ENCODE data around the gene NCKAP5.
"Not testable (repeated sequence)": the region's sequence is repeated elsewhere in the genome, so short reads cannot be mapped to it uniquely, and the experiment has no call there.

Gene NCKAP5

DNA sequence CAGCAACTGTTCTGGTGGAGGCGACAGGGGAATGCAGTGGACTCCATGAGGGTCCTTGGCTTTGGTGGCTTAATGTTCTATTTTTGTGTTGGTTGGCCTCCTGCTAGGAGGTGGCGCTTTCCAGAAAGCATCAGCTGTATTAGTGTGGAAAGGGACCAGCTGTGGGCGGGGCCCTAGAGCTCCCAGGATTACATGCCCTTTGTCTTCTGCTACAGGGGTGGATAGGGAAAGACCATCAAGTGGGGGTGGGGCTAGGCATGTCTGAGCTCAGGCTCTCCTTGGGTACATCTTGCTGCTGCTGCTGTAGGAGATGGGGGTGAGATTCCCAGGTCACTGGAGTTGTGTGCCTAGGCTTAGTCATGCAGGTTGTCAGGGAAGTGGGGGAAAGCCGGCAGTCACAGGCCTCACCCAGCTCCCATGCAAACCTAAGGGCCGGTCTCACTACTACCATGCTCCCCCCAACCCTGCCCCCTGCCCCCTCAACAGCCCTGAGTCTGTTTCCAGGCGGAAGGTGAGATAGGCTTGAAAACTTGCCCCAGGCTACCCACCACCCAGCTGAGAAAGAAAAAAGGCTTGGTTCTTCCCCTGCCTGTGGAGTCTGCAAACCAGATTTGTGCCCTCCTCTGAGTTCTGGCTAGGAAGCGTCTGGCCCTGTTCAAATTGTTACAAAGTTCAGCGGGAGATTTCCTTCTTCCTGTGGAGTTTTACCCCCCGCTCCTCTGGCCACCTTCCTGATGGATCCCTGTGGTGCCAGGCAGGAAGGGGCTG, 756.9 kb downstream of the NCKAP5 start:
- DNase-seq (ENCODE audit: low read depth in 1 of 2, low spot score in 1 of 2): no peak
- TF ChIP-seq SPI1 (IDR thresholded peaks at IDR 0.05; ENCODE audit: borderline replicate concordance, low read depth) (no peak), POLR2AphosphoS5 (IDR thresholded peaks at IDR 0.05; ENCODE audit: low read depth) (no peak)
- Histone ChIP-seq H3K27me3 (ENCODE audit: insufficient read depth, poor library complexity, severe bottlenecking) (no peaks in the 10 kb centered on the region), H3K27ac (replicated peaks) (no peak overlapping the region), H3K4me3 (replicated peaks; ENCODE audit: insufficient read depth, low read length) (no peak overlapping the region)

DNA sequence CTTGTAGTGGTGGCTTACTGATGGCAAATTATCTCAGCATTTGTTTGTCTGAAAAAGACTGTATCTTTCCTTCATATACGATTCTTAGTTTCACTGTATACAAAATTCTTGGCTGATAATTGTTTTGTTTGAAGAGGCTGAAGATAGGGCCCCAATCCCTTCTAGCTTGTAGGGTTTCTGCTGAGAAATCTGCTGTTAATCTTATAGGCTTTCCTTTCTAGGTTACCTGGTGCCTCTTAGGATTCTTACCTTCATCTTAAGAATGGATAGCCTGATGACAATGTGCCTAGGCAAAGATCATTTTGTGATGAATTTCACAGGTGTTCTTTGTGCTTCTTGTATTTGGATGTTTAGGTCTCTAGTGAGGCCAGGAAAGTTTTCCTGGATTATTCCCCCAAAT, 758.3 kb downstream of the NCKAP5 start:
- H3K27ac ChIP-seq (replicated peaks); DNase-seq (ENCODE audit: low read depth in 1 of 2, low spot score in 1 of 2); H3K4me3 ChIP-seq (replicated peaks; ENCODE audit: insufficient read depth, low read length); H3K27me3 ChIP-seq (ENCODE audit: insufficient read depth, poor library complexity, severe bottlenecking): not testable (repeated sequence)

DNA sequence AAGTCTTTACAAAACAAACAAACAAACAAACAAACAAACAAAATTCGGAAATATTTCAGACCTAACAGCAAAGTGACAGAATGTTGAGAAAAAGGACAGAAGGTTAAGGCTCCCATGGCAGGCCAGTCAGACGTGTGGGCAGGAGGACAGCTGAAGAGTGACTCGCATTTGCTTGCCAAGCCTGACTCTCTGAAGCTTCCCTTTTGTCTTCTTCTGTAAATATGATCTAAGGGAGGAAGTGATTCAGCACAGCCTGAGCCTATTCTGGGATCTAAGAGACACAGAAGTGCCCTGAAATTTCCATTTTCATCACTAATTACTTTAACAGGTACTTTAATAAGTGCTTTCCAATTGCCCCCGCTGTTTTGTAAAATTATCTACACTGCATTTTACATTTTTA, 764.2 kb downstream of the NCKAP5 start:
- no peak overlapping the region for H3K27ac ChIP-seq (replicated peaks)
- peak in 1 of 2 experiments; percentile 1 for DNase-seq (ENCODE audit: low read depth in 1 of 2, low spot score in 1 of 2)

DNA sequence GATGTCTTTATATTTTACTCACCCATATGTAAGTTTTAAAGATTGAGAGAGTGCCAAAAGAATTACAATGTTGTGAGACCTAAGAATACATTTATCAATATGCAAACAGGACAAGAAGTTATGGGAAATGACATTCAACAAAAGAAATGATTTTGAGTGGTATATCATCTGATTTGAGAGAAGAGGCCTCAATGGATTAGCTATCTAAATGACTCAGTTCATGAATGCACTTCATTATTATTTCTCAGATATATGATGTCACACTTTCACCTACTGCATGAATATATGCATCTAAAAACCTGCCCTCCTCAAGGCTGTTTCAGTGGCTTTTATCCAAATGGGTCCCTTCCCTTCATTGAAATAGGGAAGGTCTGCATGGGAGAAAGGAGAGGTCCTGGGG, 769.9 kb downstream of the NCKAP5 start:
- no peak overlapping the region for H3K4me3 ChIP-seq (replicated peaks; ENCODE audit: insufficient read depth, low read length)
- H3K27ac ChIP-seq (replicated peaks): no peak overlapping the region
- no peak for DNase-seq (ENCODE audit: low read depth in 1 of 2, low spot score in 1 of 2)
- TF ChIP-seq, protein P1, sequence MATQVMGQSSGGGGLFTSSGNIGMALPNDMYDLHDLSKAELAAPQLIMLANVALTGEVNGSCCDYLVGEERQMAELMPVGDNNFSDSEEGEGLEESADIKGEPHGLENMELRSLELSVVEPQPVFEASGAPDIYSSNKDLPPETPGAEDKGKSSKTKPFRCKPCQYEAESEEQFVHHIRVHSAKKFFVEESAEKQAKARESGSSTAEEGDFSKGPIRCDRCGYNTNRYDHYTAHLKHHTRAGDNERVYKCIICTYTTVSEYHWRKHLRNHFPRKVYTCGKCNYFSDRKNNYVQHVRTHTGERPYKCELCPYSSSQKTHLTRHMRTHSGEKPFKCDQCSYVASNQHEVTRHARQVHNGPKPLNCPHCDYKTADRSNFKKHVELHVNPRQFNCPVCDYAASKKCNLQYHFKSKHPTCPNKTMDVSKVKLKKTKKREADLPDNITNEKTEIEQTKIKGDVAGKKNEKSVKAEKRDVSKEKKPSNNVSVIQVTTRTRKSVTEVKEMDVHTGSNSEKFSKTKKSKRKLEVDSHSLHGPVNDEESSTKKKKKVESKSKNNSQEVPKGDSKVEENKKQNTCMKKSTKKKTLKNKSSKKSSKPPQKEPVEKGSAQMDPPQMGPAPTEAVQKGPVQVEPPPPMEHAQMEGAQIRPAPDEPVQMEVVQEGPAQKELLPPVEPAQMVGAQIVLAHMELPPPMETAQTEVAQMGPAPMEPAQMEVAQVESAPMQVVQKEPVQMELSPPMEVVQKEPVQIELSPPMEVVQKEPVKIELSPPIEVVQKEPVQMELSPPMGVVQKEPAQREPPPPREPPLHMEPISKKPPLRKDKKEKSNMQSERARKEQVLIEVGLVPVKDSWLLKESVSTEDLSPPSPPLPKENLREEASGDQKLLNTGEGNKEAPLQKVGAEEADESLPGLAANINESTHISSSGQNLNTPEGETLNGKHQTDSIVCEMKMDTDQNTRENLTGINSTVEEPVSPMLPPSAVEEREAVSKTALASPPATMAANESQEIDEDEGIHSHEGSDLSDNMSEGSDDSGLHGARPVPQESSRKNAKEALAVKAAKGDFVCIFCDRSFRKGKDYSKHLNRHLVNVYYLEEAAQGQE (IDR thresholded peaks at IDR 0.05; ENCODE audit: insufficient replicate concordance, low read depth): no peak
- TF ChIP-seq, protein P2, sequence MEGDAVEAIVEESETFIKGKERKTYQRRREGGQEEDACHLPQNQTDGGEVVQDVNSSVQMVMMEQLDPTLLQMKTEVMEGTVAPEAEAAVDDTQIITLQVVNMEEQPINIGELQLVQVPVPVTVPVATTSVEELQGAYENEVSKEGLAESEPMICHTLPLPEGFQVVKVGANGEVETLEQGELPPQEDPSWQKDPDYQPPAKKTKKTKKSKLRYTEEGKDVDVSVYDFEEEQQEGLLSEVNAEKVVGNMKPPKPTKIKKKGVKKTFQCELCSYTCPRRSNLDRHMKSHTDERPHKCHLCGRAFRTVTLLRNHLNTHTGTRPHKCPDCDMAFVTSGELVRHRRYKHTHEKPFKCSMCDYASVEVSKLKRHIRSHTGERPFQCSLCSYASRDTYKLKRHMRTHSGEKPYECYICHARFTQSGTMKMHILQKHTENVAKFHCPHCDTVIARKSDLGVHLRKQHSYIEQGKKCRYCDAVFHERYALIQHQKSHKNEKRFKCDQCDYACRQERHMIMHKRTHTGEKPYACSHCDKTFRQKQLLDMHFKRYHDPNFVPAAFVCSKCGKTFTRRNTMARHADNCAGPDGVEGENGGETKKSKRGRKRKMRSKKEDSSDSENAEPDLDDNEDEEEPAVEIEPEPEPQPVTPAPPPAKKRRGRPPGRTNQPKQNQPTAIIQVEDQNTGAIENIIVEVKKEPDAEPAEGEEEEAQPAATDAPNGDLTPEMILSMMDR (IDR thresholded peaks at IDR 0.05; ENCODE audit: insufficient read depth, low read length): no peak
- TF ChIP-seq GABPA (IDR thresholded peaks at IDR 0.05; ENCODE audit: low read depth): no peak
- no peak for TF ChIP-seq POLR2AphosphoS5 (IDR thresholded peaks at IDR 0.05; ENCODE audit: low read depth)
- TF ChIP-seq SPI1 (IDR thresholded peaks at IDR 0.05; ENCODE audit: borderline replicate concordance, low read depth): no peak
- no peaks in the 10 kb centered on the region for H3K27me3 ChIP-seq (ENCODE audit: insufficient read depth, poor library complexity, severe bottlenecking)

More for the DNA sequence above, 764.2 kb downstream of the NCKAP5 start:
- no peak for TF ChIP-seq GABPA (IDR thresholded peaks at IDR 0.05; ENCODE audit: low read depth)
- peak; percentile 66; the same call in 1 of the 2 replicates for TF ChIP-seq SPI1 (IDR thresholded peaks at IDR 0.05; ENCODE audit: borderline replicate concordance, low read depth)
- TF ChIP-seq, protein P2 (IDR thresholded peaks at IDR 0.05; ENCODE audit: insufficient read depth, low read length): no peak
- TF ChIP-seq POLR2AphosphoS5 (IDR thresholded peaks at IDR 0.05; ENCODE audit: low read depth): no peak
- TF ChIP-seq, protein P1 (IDR thresholded peaks at IDR 0.05; ENCODE audit: insufficient replicate concordance, low read depth): no peak
- H3K4me3 ChIP-seq (replicated peaks; ENCODE audit: insufficient read depth, low read length): no peak overlapping the region
- H3K27me3 ChIP-seq (ENCODE audit: insufficient read depth, poor library complexity, severe bottlenecking): no peaks in the 10 kb centered on the region

DNA sequence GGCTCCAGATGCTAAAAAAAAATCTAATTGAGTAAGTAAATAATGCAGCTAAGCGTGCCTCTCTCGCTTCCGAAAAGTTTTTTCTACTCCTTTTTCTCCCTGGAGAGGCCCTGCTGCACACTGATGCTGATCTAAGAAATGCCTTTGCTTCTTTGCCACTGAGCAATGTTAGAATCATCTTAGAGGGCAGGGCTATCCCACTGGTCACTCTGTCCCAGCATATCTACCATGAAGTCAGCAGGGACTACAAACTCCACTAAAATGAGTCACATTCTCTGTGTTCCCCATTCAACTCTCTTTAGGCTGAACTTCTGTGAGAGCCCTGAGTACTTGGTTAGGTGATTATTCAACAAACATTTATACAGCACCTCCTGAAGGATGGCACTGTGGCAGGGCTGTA, 770.7 kb downstream of the NCKAP5 start:
- DNase-seq (ENCODE audit: low read depth in 1 of 2, low spot score in 1 of 2): no peak
- TF ChIP-seq SPI1 (IDR thresholded peaks at IDR 0.05; ENCODE audit: borderline replicate concordance, low read depth): no peak
- TF ChIP-seq, protein P2 (IDR thresholded peaks at IDR 0.05; ENCODE audit: insufficient read depth, low read length): no peak
- no peak for TF ChIP-seq POLR2AphosphoS5 (IDR thresholded peaks at IDR 0.05; ENCODE audit: low read depth)
- TF ChIP-seq GABPA (IDR thresholded peaks at IDR 0.05; ENCODE audit: low read depth): no peak
- TF ChIP-seq, protein P1 (IDR thresholded peaks at IDR 0.05; ENCODE audit: insufficient replicate concordance, low read depth): no peak
- Histone ChIP-seq H3K4me3 (replicated peaks; ENCODE audit: insufficient read depth, low read length) (no peak overlapping the region), H3K27ac (replicated peaks) (no peak overlapping the region), H3K27me3 (ENCODE audit: insufficient read depth, poor library complexity, severe bottlenecking) (no peaks in the 10 kb centered on the region)

Measured in HL-60 (cell line).